Left colon (tissue), 2 donors: ENCODE data around the gene FOXF1. TPM values are rescaled to one million over a fixed set of nuclear protein-coding genes. Genes with fewer than 3 reads are reported as not detected.

ENCODE experiments used
- ATAC-seq: fragments of 200-7000 bp; cut with Tn5 transposase; one replicate; pipeline ENCODE4 v1.9.1; 2020; ENCODE audit warnings: mild to moderate bottlenecking, moderate library complexity
- DNase-seq, 2 donors: peaks; one replicate each; pipeline ENCODE4 v3.0.0-alpha.2; 2020
- intact Hi-C, 2 donors: fragments of 100-400 bp; cut with DNase I in 1 of 2; cut with micrococcal nuclease in 1 of 2; formaldehyde crosslinking; loops; one replicate each; pipeline versions ENCODE4 v1.11.2 to v1.14.0; 2022; cut with DNase I, micrococcal nuclease
- total RNA-seq, 2 donors: library from RNA; stranded (reverse); fragmentation: NEBNext Ultra II Directional; extraction: Animal tissue kit (Norgen Biotek cat#: 25700); gene quantifications; one replicate each; pipeline ENCODE4 v1.2.1, GENCODE V29; 2021
- donor health status: DM: no; HTN: no; CAD: no.
- donor health status: DM: yes; HTN: yes; CAD: no.

The FOXF1 gene
- total RNA-seq, 2 donors from 2014 or later: 4.9 to 13.7 TPM

DNA sequence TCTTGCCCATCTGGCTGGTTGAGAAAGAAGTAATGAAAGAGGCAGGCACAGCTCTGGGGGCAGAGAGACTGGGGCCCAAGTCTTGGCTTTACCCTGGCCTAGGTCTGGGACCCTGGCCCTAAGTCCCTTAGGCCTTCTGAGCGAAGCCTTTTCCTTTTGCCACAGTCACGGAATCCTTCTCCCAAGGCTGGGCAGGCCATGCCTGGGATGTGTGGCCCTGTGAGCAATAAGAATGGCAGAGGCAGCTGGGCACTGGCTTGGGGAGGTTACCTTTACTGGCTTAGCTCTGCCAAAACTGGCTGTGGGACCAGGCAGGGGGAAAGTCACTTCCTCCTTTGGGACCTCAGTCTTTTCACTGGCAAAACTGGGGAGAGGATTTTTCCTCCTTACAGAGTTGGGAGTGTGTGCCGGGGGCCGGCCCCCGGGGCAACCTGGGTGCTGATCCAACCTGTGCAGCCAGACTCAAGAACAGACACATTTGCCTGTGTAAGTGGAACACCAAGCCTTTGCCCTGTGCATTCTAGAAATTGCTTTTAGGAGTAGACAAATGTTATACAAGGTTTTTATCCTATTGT, 12.9 kb downstream of the FOXF1 start:
- intact Hi-C loops: loop anchor here (5.0 to 10.0 kb wide), 2 partner anchors 451 to 458 kb away; no protein-coding TSS in a partner anchor

GRCh38 chr16:86524029-86524428, 13.7 kb downstream of the FOXF1 start:
- DNase-seq (no peak), ATAC-seq (no peak)
- intact Hi-C loops: loop anchor here (5.0 to 10.0 kb wide), 2 partner anchors 452 to 459 kb away; no protein-coding TSS in a partner anchor

More for the DNA sequence above, 12.9 kb downstream of the FOXF1 start:
- no peak for ATAC-seq
- DNase-seq: no peak

- DNase-seq (no peak), ATAC-seq (no peak)
- intact Hi-C loops: loop anchor here in 1 of 2 donors (10.0 kb wide), 1 partner anchor 461 kb away; no protein-coding TSS in a partner anchor
Observed at GRCh38 chr16:86525696-86526095, 15.4 kb downstream of the FOXF1 start.

GRCh38 chr16:86527366-86527765, 17.0 kb downstream of the FOXF1 start:
- DNase-seq: no peak
- no peak for ATAC-seq
- intact Hi-C loops: loop anchor here in 1 of 2 donors (10.0 kb wide), 1 partner anchor 463 kb away; no protein-coding TSS in a partner anchor

- ATAC-seq (no peak), DNase-seq (no peak)
- intact Hi-C loops: loop anchor here in 1 of 2 donors (10.0 kb wide), 1 partner anchor 463 kb away; no protein-coding TSS in a partner anchor
Observed at GRCh38 chr16:86528061-86528929, 18.0 kb downstream of the FOXF1 start.

DNA sequence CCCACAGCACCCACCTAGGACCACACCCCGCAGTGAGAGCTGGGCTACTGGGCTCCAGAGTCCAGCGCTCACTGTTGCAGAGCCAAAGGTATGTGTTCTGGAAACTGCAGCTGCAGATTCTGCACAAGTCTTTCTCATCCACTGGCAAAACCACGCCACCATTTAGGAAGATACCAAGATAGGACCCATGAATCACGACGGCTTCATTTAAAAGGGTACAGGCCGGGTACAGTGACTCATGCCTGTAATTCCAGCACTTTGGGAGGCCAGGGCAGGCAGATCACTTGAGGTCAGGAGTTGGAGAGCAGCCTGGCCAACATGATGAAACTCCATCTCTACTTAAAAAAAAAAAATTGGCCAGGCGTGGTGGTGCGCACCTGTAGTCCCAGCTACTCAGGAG, 18.8 kb downstream of the FOXF1 start:
- intact Hi-C loops: loop anchor here in 1 of 2 donors (10.0 kb wide), 1 partner anchor 464 kb away; no protein-coding TSS in a partner anchor
- ATAC-seq (no peak), DNase-seq (no peak)

DNA sequence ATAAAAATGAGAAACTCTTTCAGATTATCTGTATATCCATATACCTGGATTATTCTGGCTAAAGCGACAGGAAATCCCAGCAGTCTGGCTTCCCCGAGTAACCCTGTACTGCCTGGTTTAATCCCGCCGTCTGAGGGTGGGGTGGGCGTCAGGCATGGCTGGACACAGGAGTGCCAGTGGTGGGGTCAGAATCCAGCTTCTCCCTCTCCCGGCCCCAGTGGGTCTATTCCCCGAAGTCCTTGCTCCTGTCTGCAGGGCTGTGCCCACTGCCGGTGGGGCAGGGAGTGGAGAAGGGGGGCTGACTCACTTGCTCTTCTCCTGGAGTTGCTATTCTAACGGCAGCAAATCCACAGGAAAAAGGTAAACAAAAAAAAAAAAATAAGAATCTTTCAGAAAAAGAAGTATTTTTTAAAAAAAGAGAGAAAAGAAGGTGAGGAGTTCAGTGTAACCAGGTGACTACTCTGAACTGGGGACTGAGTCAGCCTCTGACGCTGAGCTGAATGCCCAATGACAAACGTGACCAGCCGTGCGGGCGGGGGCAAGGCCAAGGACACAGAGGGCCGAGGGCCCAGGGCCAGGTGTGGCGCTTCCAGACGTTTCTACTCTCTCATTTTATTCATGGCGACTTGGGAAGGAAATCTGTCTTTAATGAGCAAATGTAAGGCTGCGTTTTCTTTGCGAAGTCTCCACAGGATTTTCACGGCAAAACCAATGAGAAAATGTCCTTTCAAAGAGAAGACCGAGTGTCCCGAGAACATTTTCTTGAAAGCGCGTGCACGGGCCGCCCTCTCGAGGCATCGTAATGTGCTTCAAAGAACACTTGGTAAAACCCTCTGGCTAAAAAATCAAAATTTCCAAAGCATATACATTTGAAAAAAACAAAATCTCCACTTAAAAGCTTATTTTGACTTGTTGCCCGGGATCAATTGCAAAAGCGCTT, 20.2 kb downstream of the FOXF1 start:
- DNase-seq (no peak), ATAC-seq (no peak)
- intact Hi-C loops: no loop called here

GRCh38 chr16:86531191-86531545, 20.8 kb downstream of the FOXF1 start:
- intact Hi-C loops: no loop called here
- ATAC-seq: no peak
- peak in 1 of 2 donors; percentile 64 for DNase-seq

- ATAC-seq (no peak), DNase-seq (no peak)
- intact Hi-C loops: no loop called here
Observed at GRCh38 chr16:86531641-86532525, 21.6 kb downstream of the FOXF1 start.

GRCh38 chr16:86532526-86532815, 22.1 kb downstream of the FOXF1 start:
- ATAC-seq (no peak), DNase-seq (no peak)
- intact Hi-C loops: no loop called here

GRCh38 chr16:86533076-86533475, 22.7 kb downstream of the FOXF1 start:
- intact Hi-C loops: no loop called here
- ATAC-seq: no peak
- DNase-seq: no peak

DNA sequence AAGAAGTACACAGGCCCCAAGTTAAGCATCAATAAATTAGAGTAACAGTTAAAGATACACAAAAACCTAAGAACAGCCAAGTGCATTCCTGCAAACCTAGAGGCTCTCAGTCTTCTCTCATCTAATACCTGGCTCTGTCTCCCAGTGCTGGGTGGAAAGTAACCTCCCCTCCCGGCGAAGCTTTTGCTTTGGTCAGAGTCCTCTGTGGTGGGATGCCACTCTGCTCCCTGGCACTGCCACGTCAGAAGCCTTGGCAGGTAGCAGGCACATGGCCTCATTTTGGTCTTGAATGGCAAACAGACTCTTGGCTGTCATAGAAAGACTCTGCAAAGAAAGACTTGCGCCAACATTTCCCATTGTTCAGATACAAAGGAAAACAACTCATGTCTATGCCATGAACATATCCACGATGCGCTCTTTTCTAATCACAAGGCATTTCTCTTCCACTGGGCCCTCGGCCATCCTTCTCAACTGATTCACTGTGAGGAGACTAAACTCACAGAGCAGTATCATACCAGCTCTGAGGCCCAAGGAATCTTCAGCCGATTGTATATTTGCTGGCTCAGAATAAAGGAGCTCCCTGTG, 23.5 kb downstream of the FOXF1 start:
- no peak for ATAC-seq
- intact Hi-C loops: no loop called here
- no peak for DNase-seq

DNA sequence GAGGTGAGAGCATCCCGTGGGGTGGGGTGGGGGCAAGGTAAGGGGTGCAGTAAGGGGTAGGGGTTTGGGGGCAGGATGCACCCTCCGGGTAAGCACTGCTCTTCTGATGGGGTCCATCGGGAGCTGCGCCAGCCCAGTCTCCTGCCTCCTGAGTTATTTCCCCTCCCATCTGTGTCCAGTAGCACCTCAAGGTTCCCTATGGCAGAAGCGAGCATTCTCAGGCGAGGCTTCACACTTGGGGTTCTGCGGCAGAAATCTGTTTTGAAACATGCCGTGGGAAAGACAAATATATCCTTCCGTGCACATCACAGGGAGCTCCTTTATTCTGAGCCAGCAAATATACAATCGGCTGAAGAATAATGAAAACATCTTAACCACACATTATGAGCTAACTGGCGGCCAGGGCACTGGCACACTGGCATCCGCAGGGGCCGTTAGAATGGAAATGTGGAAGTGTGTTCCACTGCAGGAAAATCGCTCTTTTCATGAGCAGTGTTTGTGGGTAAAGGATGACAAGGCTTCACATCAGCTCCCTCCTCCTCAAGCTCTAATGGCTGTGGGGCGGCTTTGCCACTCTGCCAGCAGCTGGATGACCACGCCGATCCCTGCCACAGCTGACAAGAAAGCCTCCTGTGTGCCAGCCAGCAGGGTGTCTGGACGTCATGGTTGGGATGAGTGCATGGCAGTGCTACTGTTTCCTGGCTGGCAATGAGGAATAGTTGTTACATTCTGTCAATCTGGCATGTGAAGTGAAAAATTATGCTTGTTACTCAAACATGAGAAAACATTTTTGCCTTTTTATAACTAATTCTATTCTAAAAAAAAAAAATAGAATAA, 24.7 kb downstream of the FOXF1 start:
- intact Hi-C loops: no loop called here
- DNase-seq (no peak), ATAC-seq (no peak)

DNA sequence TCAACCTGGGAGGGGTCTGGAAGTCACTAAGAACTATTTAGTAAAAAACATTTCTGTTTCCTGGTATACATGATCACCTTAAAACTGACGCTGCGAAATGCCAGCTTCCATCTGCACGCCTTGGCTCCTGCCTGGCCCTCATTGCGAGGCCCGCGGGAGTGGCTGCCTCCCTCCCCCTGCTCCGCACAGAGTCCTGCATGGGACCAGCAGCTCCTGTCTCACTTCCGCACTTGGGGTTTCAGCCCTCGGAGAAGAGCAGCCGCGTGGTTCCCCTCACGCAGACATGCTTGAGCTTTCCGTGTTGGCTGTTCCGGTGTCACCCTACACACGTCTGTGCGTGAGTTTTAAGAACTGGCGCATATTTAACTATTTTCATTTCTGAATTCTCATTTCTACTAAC, 26.3 kb downstream of the FOXF1 start:
- ATAC-seq: no peak
- intact Hi-C loops: no loop called here
- no peak for DNase-seq

GRCh38 chr16:86537486-86537885, 27.2 kb downstream of the FOXF1 start:
- no peak for ATAC-seq

DNA sequence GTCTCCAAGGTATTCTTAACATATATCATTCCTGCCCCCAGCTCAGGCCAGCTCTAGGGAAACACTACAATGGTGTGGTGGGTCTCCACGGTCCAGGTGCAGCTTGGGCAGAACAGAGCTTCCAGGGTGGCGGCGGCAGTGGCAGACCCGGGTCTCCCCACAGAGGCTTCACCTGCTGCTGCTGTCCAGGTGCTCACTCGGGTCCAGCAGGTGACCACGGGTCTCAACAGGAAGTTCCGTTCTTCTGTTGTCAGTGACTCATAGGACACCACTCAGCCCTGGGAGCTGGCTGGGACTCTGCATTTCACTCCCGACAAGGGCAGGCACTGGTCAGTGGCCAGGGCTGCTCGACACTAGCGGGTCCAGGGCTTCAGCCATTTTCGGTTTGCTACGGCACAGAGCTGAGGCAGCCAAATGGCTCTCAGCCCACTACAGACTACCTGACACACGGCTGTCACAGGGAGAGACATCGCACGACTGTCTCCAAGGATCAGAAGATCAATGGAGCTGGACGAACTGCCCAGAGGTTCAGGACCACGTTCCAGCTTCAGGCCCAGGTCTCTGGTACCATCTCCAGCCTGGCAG, 28.0 kb downstream of the FOXF1 start:
- DNase-seq (no peak), ATAC-seq (no peak)
- intact Hi-C loops: no loop called here

More at GRCh38 chr16:86537486-86537885, 27.2 kb downstream of the FOXF1 start:
- intact Hi-C loops: no loop called here
- DNase-seq: no peak

- intact Hi-C loops: no loop called here
- ATAC-seq (no peak), DNase-seq (no peak)
Observed at GRCh38 chr16:86540894-86541293, 30.6 kb downstream of the FOXF1 start.
